ENCODE measurements around the gene LTN1. TPM values are rescaled to one million over a fixed set of nuclear protein-coding genes. Genes with fewer than 3 reads are reported as not detected.
A peak's percentile ranks its signal among the peaks of the same experiment; 100 is the strongest.
"Not testable (repeated sequence)": the region's sequence is repeated elsewhere in the genome, so short reads cannot be mapped to it uniquely, and the experiment has no call there.

The LTN1 gene
- total and polyA plus RNA-seq, 8 donors: 3.1 to 63.3 (median 9.0) TPM

DNA sequence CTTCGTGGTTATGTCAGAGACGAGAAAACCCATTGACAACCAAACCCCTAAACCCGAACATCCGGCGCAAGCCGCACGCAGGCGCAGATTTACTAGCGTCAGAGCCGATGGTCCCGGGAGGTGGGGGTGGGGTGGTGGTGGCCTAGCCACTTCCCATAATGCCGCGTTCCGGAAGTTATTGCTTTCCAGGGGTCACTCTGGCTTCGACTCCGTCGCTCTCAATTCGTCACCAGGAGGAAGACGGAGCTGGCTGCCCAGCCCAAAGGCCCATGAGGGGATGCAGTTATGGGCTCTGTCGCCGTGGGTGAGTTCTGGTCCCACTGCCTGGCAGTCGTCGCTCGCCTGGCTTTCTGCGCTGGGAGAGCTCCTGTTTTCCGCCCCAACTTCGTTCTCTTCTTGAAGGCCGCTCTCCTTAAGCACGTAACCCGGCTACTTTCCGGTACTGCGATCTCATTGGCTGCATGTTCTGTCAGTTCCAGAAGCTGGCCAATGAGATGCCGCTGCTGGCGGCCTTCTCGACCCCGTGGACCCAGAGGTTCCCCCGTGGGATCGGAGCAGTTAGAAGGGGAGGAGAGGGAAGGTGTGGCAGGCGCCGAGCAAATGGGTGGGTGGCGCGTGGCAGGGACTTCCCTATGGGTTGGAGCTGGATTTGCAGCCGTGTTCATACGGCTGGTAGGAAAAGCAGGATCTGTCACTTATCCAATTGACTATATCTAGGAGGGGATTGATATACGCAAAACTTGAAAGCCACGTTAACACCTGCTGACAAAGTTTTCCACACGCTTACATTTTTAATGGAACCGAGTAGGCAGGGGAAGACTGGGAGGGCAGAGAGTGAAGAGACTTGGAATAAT lies 32.0 kb upstream of the LTN1 start, which contains the start of gene USP16:
Gene USP16 (plus strand): TSS at position 195 of the 854 bp plus-strand sequence. CDS start 3,246 bp downstream, outside the sequence.
- Histone ChIP-seq H3K4me1 (peaks cover 15 to 45% (median 25%) of the 10 kb centered on the region in 4 donors), H3K36me3 (peaks cover 4 to 17% (median 15%) of the 10 kb centered on the region in 4 donors), H3K9me3 (no peaks in the 10 kb centered on the region), H3K4me3 (peak within 1 kb of the TSS; percentile 60 to 72 (median 63)), H3K27ac (peak within 1 kb of the TSS; percentile 95 to 99 (median 97)), H3K27me3 (no peaks in the 10 kb centered on the region)
- 0 to 1% (median 1%) methylated on average over 40 to 48 of the region's 48 CpGs for WGBS, 5 donors
- DNase-seq: peak; percentile 95 to 99
- no peak for TF ChIP-seq POLR2A (IDR thresholded peaks at IDR 0.05)
- TF ChIP-seq EP300 (IDR thresholded peaks at IDR 0.05): peak; percentile 11
- TF ChIP-seq, protein P1, sequence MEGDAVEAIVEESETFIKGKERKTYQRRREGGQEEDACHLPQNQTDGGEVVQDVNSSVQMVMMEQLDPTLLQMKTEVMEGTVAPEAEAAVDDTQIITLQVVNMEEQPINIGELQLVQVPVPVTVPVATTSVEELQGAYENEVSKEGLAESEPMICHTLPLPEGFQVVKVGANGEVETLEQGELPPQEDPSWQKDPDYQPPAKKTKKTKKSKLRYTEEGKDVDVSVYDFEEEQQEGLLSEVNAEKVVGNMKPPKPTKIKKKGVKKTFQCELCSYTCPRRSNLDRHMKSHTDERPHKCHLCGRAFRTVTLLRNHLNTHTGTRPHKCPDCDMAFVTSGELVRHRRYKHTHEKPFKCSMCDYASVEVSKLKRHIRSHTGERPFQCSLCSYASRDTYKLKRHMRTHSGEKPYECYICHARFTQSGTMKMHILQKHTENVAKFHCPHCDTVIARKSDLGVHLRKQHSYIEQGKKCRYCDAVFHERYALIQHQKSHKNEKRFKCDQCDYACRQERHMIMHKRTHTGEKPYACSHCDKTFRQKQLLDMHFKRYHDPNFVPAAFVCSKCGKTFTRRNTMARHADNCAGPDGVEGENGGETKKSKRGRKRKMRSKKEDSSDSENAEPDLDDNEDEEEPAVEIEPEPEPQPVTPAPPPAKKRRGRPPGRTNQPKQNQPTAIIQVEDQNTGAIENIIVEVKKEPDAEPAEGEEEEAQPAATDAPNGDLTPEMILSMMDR (IDR thresholded peaks at IDR 0.05): peak in 1 of 7 experiments; percentile 31
- TF ChIP-seq POLR2AphosphoS5 (IDR thresholded peaks at IDR 0.05): peak; percentile 61 to 75 (median 63)
- intact Hi-C loops (cut with DNase I; ENCODE audit: low total_unique reads): no loop called here

DNA sequence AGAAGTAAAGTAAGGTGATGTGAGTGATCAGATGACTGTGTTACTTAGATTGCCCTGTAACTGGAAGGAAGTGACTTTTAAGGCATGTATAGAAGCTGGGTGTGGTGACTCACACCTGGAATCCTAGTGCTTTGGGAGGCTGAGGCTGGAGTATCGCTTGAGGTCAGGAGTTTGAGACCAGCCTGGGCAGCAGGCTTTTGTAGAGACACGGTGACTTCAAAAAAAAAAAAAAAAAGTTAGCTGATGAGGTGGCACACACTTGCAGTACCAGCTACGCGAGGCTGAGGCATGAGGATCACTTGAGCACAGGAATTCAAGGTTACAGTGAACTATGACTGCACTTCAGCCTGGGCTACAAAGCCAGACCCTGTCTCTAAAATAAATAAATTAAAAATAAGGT lies 29.5 kb upstream of the LTN1 start:
- peaks cover 29 to 56% (median 37%) of the 10 kb centered on the region in 4 donors for H3K4me1 ChIP-seq
- TF ChIP-seq, protein P1 (IDR thresholded peaks at IDR 0.05): no peak
- no peak for TF ChIP-seq EP300 (IDR thresholded peaks at IDR 0.05)
- TF ChIP-seq POLR2A (IDR thresholded peaks at IDR 0.05): no peak
- TF ChIP-seq POLR2AphosphoS5 (IDR thresholded peaks at IDR 0.05): no peak
- intact Hi-C loops (cut with DNase I; ENCODE audit: low total_unique reads): no loop called here
- H3K36me3 ChIP-seq: no peaks in the 10 kb centered on the region
- H3K4me3 ChIP-seq: no peak overlapping the region
- H3K9me3 ChIP-seq: no peaks in the 10 kb centered on the region
- no peaks in the 10 kb centered on the region for H3K27me3 ChIP-seq
- WGBS, 5 donors: 64 to 77% (median 70%) methylated on average over 4 of the region's 4 CpGs
- H3K27ac ChIP-seq: no peak overlapping the region
- no peak for DNase-seq

DNA sequence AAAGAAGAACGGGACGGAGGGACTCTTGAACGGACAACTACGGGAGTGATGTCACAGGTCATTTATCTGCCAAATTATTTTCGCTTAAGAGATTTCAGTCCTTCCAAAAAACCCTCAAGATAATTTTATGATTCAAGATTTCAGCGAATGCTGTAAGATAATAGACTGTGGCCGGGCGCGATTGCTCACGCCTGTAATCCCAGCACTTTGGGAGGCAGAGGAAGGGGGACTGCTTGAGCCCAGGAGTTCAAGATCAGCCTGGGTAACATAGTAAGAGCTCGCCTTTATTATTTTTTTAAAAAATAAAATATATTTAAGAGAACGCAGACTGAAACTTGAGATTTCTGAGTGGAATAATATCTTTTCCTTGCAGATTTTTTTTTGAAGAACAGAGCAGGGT lies 25.9 kb upstream of the LTN1 start:
- Histone ChIP-seq H3K9me3 (no peaks in the 10 kb centered on the region), H3K36me3 (no peaks in the 10 kb centered on the region), H3K27me3 (no peaks in the 10 kb centered on the region), H3K4me1 (peaks cover 12 to 28% (median 20%) of the 10 kb centered on the region in 4 donors), H3K27ac (peak overlapping the region in 4 of 5 donors; percentile 84 to 91 (median 84)), H3K4me3 (peak overlapping the region; percentile 69 to 94 (median 87))
- intact Hi-C loops (cut with DNase I; ENCODE audit: low total_unique reads): no loop called here
- DNase-seq: no peak
- 3 to 14% (median 9%) methylated on average over 12 of the region's 12 CpGs for WGBS, 5 donors
- TF ChIP-seq EP300 (IDR thresholded peaks at IDR 0.05) (no peak), POLR2AphosphoS5 (IDR thresholded peaks at IDR 0.05) (no peak), POLR2A (IDR thresholded peaks at IDR 0.05) (no peak)
- TF ChIP-seq, protein P1 (IDR thresholded peaks at IDR 0.05): no peak

DNA sequence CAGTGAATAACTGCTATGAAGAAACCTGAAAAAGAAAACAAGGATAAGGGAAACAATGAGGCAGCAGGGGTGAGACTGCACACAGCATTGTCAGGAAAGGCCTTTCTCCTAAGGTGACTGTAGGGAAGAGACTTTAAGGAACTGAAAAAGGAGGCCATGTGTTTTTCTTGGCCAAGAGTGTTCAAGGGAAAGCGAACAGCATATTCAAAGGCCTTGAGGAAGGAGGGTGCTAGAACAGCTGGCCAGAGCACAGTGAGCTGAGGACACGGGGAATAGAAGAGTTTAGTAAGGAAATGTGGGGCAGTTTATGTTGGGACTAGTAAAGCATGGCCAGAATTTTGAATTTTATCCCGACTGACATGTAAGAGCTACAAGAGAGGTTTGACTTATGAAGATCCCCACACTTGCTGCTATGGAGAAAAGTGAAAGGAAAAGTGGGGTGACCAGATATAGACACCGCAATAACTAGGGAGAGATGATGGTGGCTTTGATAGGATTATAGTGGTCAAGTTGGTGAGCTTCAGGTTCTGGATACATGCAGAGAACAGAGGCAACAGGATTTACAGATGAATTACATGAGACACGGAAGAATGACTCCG lies 25.1 kb upstream of the LTN1 start:
- TF ChIP-seq EP300 (IDR thresholded peaks at IDR 0.05): no peak
- no peak for TF ChIP-seq POLR2A (IDR thresholded peaks at IDR 0.05)
- no peak for TF ChIP-seq POLR2AphosphoS5 (IDR thresholded peaks at IDR 0.05)
- TF ChIP-seq, protein P1 (IDR thresholded peaks at IDR 0.05): no peak
- no peaks in the 10 kb centered on the region for H3K27me3 ChIP-seq
- no peak for DNase-seq
- H3K27ac ChIP-seq: peak overlapping the region in 1 of 5 donors; percentile 17
- WGBS, 5 donors: 71 to 83% (median 74%) methylated on average over 6 of the region's 6 CpGs
- H3K9me3 ChIP-seq: no peaks in the 10 kb centered on the region
- H3K4me3 ChIP-seq: peak overlapping the region; percentile 69 to 94 (median 87)
- no peaks in the 10 kb centered on the region for H3K36me3 ChIP-seq
- intact Hi-C loops (cut with DNase I; ENCODE audit: low total_unique reads): no loop called here
- peaks cover 12 to 22% (median 19%) of the 10 kb centered on the region in 4 donors for H3K4me1 ChIP-seq

DNA sequence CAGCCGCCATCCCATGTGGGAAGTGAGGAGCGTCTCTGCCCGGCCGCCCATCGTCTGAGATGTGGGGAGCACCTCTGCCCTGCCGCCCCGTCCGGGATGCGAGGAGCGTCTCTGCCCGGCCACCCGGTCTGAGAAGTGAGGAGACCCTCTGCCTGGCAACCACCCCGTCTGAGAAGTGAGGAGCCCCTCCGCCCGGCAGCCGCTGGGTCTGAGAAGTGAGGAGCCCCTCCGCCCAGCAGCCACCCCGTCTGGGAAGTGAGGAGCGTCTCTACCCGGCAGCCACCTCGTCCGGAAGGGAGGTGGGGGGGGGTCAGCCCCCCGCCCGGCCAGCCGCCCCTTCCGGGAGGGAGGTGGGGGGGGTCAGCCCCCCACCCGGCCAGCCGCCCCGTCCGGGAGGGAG lies 18.6 kb upstream of the LTN1 start:
- peaks cover 0 to 33% (median 26%) of the 10 kb centered on the region in 4 donors for H3K36me3 ChIP-seq
- intact Hi-C loops (cut with DNase I; ENCODE audit: low total_unique reads); DNase-seq; H3K27me3 ChIP-seq; H3K9me3 ChIP-seq; H3K4me1 ChIP-seq; H3K4me3 ChIP-seq; H3K27ac ChIP-seq: not testable (repeated sequence)
- WGBS, 5 donors: 96 to 100% (median 98%) methylated on average over 1 to 19 of the region's 30 CpGs; no CpG with 5 or more reads in 1 of the 5 donors
